ENCODE results near the gene SSBP2. TPM values are rescaled to one million over a fixed set of nuclear protein-coding genes. Genes with fewer than 3 reads are reported as not detected.
A peak's percentile ranks its signal among the peaks of the same experiment; 100 is the strongest.
"Not testable (repeated sequence)": the region's sequence is repeated elsewhere in the genome, so short reads cannot be mapped to it uniquely, and the experiment has no call there.

SSBP2 gene
- total RNA-seq, 1 donor from 2014 or later = 146 TPM

DNA sequence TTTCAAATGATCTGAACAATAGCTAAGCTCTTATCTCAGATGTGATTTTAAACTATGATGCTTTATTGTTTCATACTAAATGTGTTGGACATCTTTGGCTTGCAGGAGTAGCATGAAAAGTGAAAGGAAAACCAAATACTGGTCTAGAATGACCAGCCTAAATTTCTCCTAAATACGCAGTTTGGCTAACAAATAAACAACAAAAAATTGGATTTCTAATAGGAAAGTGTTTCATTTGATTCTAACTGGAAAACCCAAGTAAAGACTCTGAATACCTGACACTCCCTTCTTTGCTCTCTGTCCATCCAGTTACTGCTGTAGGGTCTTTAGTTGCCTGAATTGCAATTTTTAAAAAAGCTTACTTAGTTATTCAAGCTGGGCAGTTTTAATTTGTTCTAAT, 245.2 kb downstream of the SSBP2 start:
- Mint-ChIP-seq H3K36me3 (ENCODE audit: unreplicated experiment) (peaks cover 11% of the 10 kb centered on the region), H3K27ac (ENCODE audit: unreplicated experiment) (peak overlapping the region; percentile 81), H3K4me3 (ENCODE audit: unreplicated experiment) (no peak overlapping the region), H3K4me1 (ENCODE audit: low read depth, unreplicated experiment) (peaks cover 10% of the 10 kb centered on the region), H3K27me3 (ENCODE audit: unreplicated experiment) (no peaks in the 10 kb centered on the region), H3K9me3 (ENCODE audit: unreplicated experiment) (peaks cover 7% of the 10 kb centered on the region)
- no peak for DNase-seq
- TF ChIP-seq, protein P1, sequence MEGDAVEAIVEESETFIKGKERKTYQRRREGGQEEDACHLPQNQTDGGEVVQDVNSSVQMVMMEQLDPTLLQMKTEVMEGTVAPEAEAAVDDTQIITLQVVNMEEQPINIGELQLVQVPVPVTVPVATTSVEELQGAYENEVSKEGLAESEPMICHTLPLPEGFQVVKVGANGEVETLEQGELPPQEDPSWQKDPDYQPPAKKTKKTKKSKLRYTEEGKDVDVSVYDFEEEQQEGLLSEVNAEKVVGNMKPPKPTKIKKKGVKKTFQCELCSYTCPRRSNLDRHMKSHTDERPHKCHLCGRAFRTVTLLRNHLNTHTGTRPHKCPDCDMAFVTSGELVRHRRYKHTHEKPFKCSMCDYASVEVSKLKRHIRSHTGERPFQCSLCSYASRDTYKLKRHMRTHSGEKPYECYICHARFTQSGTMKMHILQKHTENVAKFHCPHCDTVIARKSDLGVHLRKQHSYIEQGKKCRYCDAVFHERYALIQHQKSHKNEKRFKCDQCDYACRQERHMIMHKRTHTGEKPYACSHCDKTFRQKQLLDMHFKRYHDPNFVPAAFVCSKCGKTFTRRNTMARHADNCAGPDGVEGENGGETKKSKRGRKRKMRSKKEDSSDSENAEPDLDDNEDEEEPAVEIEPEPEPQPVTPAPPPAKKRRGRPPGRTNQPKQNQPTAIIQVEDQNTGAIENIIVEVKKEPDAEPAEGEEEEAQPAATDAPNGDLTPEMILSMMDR (IDR thresholded peaks at IDR 0.05; ENCODE audit: partially characterized antibody, unreplicated experiment) = no peak

DNA sequence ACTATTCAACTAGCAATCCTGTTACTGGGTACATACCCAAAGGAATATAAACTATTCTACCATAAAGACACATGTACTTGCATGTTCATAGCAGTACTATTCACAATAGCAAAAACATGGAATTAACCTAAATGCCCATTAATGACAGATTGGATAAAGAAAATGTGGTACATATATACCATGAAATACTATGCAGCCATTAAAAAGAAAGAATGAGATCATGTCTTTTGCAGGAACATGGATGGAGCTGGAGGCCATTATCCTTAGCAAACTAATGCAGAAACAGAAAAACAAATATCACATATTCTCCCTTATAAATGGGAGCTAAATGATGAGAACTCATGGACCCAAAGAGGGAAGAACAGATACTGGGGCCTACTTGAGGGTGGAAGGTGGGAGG, 247.3 kb downstream of the SSBP2 start:
- H3K27me3 Mint-ChIP-seq (ENCODE audit: unreplicated experiment); H3K9me3 Mint-ChIP-seq (ENCODE audit: unreplicated experiment); DNase-seq; H3K27ac Mint-ChIP-seq (ENCODE audit: unreplicated experiment); H3K4me3 Mint-ChIP-seq (ENCODE audit: unreplicated experiment): not testable (repeated sequence)
- peaks cover 11% of the 10 kb centered on the region for H3K36me3 Mint-ChIP-seq (ENCODE audit: unreplicated experiment)
- peaks cover 10% of the 10 kb centered on the region for H3K4me1 Mint-ChIP-seq (ENCODE audit: low read depth, unreplicated experiment)

DNA sequence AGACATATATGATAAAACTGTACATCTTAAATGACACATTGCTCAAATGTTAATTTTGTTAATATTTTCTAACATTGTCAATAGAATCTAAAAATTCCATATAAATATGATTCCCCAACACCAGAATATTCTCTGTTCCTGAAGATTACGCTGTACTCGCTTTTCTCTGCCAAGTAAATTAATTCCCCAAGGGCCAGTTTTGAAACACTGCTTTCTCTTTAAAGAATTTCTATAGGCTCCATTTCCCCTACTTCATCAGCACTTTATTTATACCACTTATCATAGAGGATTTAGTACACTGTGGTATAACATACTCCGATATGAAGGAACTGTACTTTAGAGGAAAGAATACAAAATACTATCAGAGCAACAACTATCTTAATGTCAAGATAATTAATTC, 255.6 kb downstream of the SSBP2 start:
- H3K27me3 Mint-ChIP-seq (ENCODE audit: unreplicated experiment) = no peaks in the 10 kb centered on the region
- H3K4me3 Mint-ChIP-seq (ENCODE audit: unreplicated experiment) = no peak overlapping the region
- DNase-seq = no peak
- H3K9me3 Mint-ChIP-seq (ENCODE audit: unreplicated experiment) = no peaks in the 10 kb centered on the region
- H3K27ac Mint-ChIP-seq (ENCODE audit: unreplicated experiment) = no peak overlapping the region
- no peaks in the 10 kb centered on the region for H3K36me3 Mint-ChIP-seq (ENCODE audit: unreplicated experiment)
- peaks cover 9% of the 10 kb centered on the region for H3K4me1 Mint-ChIP-seq (ENCODE audit: low read depth, unreplicated experiment)
- TF ChIP-seq, protein P1 (IDR thresholded peaks at IDR 0.05; ENCODE audit: partially characterized antibody, unreplicated experiment) = no peak

DNA sequence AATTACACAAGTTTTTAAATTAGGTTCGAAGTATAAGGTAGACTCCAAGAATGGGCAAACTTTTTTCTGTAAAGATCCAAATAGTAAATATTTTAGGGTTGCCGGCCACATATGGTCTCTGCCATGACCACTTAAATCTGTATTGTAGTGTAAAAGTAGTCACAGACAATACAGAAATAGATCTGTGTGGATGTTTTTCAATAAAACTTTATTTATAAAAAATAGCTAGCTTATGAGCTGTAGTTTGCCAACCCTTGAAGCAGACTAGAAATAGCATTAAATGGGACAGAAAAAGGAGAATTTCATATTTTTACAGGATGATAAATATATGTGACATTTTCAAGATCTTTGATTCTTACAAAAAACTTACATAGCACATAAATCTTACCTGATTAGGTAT, 262.0 kb downstream of the SSBP2 start:
- Mint-ChIP-seq H3K27me3 (ENCODE audit: unreplicated experiment) (no peaks in the 10 kb centered on the region), H3K4me3 (ENCODE audit: unreplicated experiment) (no peak overlapping the region), H3K9me3 (ENCODE audit: unreplicated experiment) (no peaks in the 10 kb centered on the region), H3K4me1 (ENCODE audit: low read depth, unreplicated experiment) (peaks cover 10% of the 10 kb centered on the region), H3K27ac (ENCODE audit: unreplicated experiment) (no peak overlapping the region), H3K36me3 (ENCODE audit: unreplicated experiment) (no peaks in the 10 kb centered on the region)
- no peak for DNase-seq
- TF ChIP-seq, protein P1 (IDR thresholded peaks at IDR 0.05; ENCODE audit: partially characterized antibody, unreplicated experiment) = no peak

DNA sequence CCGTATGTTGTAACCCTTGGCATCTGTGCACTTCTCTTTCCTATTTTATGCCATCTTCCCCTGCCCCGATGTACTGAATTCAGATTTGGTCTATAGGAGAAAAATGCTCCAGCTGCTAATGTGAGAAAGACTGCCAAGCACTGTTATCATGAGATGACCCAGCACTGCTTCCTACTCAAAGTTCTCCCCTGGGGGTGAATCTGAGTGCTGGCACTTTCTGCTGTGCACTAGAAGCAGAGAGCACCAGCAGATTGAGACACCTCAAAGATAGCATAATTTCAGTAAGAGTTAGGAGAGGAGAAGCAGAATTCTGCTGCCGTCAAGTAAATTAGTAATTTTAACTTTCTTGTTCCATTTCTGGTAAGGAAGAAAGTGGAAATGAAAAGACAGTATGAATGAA, 264.2 kb downstream of the SSBP2 start:
- Mint-ChIP-seq H3K36me3 (ENCODE audit: unreplicated experiment) (no peaks in the 10 kb centered on the region), H3K27me3 (ENCODE audit: unreplicated experiment) (no peaks in the 10 kb centered on the region), H3K9me3 (ENCODE audit: unreplicated experiment) (no peaks in the 10 kb centered on the region), H3K4me3 (ENCODE audit: unreplicated experiment) (no peak overlapping the region), H3K27ac (ENCODE audit: unreplicated experiment) (peak overlapping the region; percentile 2), H3K4me1 (ENCODE audit: low read depth, unreplicated experiment) (peaks cover 10% of the 10 kb centered on the region)
- TF ChIP-seq, protein P1 (IDR thresholded peaks at IDR 0.05; ENCODE audit: partially characterized antibody, unreplicated experiment) = no peak
- DNase-seq = peak; percentile 36

DNA sequence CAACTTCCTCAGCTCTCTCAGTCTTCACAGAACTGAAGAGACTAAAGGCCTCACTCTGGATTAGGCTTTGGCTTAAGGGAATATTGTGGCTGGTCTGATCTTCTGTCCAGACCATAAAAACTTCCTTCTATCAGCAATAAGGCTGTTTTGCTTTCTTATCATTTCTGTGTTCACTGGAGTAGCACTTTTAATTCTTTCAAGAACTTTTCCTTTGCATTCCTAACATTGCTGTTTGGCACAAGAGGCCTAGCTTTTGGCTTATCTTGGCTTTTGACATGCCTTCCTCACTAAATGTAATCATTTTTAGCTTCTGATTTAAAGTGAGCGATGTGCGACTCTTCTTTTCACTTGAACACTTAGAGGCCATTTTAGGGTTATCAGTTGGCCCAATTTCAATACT, 268.3 kb downstream of the SSBP2 start:
- TF ChIP-seq, protein P1 (IDR thresholded peaks at IDR 0.05; ENCODE audit: partially characterized antibody, unreplicated experiment) = no peak
- peaks cover 6% of the 10 kb centered on the region for H3K4me1 Mint-ChIP-seq (ENCODE audit: low read depth, unreplicated experiment)
- no peaks in the 10 kb centered on the region for H3K36me3 Mint-ChIP-seq (ENCODE audit: unreplicated experiment)
- DNase-seq = no peak
- H3K9me3 Mint-ChIP-seq (ENCODE audit: unreplicated experiment) = no peaks in the 10 kb centered on the region
- no peaks in the 10 kb centered on the region for H3K27me3 Mint-ChIP-seq (ENCODE audit: unreplicated experiment)
- H3K27ac Mint-ChIP-seq (ENCODE audit: unreplicated experiment) = no peak overlapping the region
- H3K4me3 Mint-ChIP-seq (ENCODE audit: unreplicated experiment) = no peak overlapping the region

DNA sequence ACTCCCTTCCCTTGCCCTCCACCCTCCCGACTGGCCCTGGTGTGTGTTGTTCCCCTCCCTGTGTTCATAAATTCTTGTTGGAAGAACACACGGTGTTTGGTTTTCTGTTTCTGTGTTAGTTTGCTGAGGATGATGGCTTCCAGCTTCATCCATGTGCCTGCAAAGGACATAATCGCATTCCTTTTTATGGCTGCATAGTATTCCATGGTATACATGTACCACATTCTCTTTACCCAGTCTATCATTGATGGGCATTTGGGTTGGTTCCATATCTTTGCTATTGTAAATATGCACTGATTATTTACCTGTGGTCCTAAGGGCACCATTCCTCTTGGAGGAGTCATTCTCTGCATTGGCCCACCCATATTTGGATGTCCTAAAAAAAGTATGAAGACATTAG, 277.5 kb downstream of the SSBP2 start:
- not testable (repeated sequence) for H3K36me3 Mint-ChIP-seq (ENCODE audit: unreplicated experiment); DNase-seq; H3K4me1 Mint-ChIP-seq (ENCODE audit: low read depth, unreplicated experiment); H3K9me3 Mint-ChIP-seq (ENCODE audit: unreplicated experiment); H3K27me3 Mint-ChIP-seq (ENCODE audit: unreplicated experiment); H3K4me3 Mint-ChIP-seq (ENCODE audit: unreplicated experiment)
- peak overlapping the region; percentile 28 for H3K27ac Mint-ChIP-seq (ENCODE audit: unreplicated experiment)
